Measurements from ENCODE around the gene PAX7.

The PAX7 gene

DNA sequence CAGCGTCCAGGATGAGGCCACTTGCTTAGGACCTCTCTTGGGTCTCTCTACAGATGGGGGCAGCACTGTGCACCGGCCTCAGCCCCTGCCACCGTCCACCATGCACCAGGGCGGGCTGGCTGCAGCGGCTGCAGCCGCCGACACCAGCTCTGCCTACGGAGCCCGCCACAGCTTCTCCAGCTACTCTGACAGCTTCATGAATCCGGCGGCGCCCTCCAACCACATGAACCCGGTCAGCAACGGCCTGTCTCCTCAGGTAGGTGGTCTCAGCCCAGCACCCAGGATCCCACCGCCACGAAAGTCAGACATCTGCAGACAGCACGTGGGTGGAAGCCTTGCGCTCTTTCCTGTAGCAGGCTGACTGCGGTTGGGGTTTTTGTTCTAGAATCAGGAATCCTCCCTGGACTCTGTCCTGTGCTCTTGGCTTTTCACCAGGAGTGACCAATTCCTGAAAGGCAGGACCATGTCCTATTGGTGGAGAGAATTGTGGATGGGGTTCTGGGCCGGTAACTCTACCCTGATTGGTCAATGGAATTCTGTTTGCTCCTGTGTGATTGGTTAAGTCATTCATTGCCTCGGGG lies 72.5 kb downstream of the PAX7 start:
- DNase-seq (ENCODE audit: low read depth in 2 of 2) = no peak

DNA sequence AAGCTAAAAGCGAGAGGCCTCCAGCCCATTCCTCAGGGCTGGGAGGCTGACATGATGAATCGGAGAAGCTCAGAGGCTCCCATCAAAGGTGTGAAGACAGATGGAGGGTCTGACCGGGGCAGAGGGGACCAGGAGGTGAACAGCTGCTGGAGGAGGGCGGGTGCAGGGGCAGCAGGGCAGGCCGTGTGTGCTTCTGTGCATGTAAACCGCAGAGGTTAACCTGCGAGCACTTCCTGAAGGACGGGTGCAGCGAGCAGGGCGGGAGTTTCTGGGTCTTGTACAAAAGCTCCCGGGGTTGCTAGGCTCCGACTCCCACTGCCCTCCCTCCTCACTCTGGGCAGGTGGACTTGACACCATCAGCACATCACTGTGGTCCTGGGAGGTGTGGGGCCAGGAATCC lies 75.2 kb downstream of the PAX7 start:
- DNase-seq (ENCODE audit: low read depth in 2 of 2) = no peak

DNA sequence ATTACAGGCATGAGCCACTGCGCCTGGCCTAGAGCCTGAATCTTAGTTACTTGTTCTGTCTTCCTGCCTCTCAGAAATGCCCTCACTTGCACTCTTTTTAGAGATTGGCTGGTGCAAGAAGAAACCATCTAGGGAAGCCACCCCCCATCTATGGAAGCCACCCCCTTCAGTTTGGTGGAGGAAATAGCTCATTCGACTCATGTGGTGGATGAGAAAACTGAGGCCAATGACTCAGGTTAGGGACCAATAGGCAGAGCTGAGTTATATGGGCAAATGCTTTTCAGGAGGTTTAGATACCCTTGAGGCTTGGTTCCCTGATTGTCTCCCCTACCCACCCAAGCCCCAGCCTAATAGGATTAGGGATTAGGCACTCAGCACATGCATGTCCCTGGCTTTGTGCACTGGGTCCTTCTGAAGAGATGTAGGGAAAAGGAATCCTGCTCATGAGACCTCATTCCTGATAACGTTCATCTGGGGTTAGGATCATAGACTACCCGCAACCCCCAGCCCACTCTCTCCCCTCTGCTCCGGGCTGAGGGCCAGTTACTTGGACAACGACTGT lies 77.1 kb downstream of the PAX7 start:
- no peak for DNase-seq (ENCODE audit: low read depth in 2 of 2)

DNA sequence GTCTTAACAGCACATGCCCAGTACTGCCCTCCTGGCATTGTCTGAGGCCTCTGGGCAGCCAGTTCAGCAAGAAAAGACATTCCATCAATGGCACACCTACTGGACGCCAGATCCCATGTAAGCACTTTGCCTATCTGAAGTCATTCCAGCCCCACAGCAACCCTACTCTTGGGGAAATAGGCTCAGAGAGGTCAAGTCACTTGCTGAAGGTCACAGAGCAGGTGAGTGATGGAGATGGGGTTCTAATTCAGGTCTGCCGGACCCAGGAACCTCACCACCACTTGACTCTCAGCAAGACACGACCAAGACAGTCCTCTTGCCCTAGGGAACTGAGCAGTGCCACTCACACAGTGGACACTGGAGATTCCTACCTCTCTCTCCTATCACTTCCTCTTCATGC lies 79.4 kb downstream of the PAX7 start:
- no peak for DNase-seq (ENCODE audit: low read depth in 2 of 2)

DNA sequence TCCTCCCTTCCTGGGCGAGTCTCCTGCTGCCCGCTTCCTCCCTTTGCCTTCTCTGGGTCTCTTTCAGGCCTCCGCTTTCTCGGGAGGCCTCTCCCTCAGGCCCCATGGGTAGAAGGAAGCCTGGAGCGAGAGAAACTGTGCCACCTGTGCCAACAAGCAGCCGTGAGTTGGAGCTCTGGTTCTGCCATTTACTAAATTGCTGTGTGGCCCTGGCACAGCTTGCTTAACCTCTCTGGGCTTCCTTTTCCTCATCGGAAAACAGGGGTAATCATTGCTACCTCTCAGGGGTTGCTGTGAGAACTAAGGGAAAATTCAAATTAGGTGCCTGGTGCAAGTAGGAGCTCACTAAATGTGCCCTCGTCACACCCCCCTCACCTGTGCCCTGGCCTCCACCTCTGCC lies 80.4 kb downstream of the PAX7 start:
- no peak for DNase-seq (ENCODE audit: low read depth in 2 of 2)

DNA sequence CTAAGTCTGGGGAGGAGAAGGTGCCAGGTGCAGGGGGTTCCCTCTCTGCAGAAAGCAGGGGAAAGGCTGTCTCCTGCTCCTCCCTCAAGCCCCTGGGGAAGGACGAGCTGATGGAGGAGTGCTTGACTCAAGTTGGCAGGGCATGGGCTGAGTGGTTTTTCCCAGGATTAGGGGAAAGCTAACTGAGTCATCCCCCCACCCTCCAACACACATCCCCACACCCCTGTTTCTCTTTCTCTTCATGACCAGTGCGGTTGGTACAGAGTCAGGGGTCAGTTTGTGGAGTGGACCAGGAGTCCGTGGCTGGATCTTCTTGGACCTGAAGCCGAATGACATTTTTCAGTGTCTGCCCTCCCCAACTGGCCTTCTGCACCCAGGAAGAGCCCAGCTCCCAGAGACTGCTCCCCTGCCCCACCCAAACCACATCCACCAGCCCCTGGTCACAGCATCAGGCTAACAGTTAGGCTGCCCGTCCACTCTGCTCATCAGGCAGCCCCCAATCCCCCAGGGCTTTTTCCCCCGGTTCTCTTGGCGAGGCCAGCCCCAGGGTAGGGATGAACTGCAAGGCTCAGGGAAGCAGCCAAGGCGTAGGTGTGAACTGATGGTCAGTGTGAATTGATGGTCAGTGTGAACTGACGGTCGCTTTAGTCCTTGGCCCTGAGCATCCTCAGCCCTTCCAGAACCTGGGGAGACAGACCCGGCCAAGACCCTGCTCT lies 81.0 kb downstream of the PAX7 start:
- no peak for DNase-seq (ENCODE audit: low read depth in 2 of 2)

DNA sequence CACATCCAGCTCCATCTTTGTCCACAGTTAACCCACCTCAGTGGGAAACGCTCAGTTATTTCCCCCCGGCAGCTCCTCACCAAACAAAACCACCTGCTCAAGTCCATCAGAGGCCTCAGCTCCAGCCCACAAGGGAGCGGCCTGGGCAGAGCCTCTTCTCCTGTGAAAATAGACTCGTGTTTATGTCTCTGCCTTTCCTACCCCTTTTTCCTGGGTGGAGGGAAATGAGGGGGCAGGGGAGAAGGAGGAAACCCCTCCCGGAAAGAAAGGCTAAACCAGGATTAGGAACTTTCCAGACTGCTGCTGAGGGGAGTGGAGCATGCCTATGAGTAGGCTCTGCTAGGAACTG lies 81.6 kb downstream of the PAX7 start:
- DNase-seq (ENCODE audit: low read depth in 2 of 2) = no peak

DNA sequence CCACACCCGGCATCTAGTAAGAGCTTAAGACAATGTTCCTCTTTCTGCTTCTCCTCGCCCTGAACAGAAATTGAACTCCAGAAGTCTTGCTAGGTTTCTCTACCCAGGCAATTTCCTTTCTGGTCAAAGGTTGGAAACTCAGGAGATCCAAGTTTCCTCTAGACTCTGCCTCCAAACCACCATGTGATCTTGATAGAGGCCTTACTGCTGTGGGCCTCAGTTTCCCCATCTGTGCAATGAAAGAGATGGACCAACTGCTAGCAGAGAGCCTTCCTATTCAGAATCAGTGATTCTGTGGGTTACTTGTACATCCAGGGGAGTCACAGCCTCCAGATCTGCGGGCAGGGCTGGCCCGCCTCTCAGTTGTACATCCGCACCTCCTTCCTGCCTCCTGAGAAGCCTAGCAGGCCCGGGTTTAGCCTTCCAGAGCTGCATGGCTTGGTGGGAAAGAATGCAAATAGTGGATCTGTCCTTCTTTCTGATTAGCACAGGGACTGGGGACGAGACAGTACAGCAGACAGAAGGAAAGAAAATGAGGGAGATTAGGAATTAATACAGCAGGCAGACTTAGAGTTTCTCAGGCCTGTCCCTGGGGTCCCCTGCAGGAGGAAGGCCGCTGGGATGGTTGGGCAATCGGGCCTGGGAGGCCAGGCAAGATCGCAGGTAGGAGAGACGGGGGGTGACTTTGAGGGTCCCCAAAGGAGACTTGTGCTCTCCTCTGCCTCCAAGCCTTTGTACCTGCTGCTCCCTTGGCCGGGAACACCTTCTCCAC lies 83.9 kb downstream of the PAX7 start:
- DNase-seq (ENCODE audit: low read depth in 2 of 2) = no peak

DNA sequence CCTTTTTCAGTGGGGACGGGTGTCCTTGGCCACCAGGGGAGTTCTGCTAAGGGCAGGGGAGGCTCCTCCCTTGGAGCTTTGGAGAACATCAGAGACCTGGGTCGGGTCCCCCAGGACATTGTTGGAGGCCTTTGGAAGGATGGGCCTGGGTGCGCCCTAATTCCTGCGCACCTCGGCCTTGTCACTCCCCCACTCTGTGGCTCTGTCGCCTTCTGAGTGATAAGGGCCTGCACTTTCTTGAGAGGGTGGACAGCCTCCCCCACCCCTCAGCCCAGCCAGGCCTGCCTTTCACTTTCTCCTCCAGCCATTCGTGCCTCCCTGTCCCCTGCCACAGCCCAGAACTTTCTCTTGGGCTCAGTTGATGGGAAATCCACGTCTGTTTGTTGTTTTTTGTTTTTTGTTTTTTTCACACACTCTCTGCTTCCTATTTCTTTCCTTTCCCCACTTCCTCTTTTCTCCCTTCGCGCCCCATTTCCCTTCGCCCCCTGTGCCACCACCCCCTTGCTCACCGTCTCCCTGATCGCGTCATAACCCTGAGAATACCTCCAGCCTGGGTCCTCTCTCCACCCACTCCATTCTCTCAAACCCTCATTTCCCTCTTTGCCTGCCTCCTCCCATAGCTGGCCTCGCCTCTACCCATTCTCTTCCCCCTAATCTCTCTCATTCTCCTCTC lies 85.6 kb downstream of the PAX7 start:
- DNase-seq (ENCODE audit: low read depth in 2 of 2) = no peak

DNA sequence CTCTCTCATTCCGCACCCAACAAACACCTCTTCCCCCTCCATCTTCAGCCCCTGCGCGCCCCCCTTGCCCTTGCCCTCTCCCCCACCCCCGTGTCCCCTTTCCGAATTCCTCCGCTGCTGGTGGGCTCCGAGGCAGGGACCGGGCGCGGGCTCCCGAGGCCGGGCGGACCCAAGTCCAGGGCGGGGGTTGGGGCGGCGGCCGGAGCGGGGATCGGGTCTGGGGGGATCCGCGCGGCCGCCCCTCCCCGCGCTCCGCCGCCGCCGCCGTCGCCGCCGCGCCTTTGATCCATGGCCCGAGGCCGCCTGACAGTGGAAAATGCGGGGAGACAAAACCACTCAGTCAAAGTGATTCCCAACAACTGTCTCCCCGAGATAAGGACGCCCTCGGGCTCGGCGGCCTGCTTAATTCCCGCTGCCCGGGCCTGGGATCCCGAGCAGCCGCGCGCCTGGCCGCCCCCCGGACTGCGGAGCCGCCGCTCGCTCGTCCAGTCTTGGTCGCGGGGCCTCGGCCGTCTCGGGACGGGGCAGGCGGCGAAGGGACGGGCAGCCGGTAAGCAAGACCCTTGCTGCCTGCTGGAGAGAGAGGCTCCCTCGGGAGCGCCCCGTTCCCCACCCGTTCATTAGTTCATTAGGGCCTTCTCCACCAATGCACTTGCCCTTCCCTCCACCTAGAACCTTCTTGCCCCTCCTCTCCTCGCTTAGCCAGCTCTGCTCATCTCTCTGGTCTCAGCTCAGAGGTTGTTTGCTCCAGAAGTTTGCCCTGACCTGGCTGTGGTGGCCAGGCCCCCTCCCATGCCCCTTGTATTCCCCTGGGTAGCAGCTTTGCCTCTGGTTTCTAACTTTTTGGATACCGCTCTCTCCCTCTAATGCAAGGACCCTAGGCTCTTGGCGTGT lies 86.4 kb downstream of the PAX7 start:
- no peak for DNase-seq (ENCODE audit: low read depth in 2 of 2)

DNA sequence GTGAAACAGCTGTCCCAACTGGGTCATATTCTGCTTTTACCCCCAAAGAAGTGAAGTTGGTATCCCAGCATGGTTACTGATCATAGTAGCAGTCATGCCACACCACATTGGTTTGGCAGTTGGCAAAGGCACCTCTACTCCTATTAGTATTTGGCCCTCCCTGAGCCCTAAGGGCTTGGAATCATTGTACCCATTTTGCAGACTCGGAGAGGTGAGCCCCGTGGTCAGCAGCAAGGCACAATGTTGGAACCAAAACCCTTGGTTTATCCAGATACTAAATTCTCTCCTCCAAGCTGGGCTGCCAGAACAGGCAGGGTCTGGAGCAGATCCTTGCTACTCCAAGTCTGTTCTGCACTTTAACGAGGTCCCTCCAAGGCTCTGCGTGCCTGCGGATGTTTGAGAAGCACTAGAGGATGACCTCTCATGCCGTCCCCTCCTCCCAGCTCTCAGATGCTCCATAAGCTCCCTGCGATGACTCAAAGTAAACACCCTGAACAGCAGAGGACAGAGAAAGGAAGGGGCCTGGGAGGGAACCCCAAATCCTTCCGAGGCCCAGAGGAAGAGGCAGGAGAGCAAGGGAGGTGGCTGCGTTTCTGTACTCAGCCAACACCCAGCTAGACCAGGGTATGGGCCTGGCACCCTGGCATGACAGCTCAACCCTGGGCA lies 89.3 kb downstream of the PAX7 start:
- no peak for DNase-seq (ENCODE audit: low read depth in 2 of 2)

DNA sequence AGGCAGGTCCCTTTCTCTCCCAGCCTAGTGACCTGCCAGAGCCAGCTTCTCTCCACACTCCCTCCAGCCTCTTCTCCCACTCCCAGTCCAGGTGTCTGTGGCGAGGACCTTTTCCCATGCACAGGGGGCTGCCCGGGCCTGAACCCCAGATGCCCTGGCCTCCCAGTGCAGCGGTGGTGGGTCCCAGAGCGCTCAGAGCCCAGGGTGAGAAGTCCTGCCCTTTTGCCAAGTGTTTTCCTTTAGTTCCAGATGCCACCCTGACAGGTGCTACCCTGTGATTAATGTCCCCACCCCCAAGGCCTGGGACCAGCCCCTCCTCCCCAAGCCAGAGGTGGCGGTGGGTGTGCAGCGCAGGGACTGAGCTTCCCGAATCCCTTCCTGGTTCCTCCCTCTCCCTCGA lies 90.4 kb downstream of the PAX7 start:
- no peak for DNase-seq (ENCODE audit: low read depth in 2 of 2)

DNA sequence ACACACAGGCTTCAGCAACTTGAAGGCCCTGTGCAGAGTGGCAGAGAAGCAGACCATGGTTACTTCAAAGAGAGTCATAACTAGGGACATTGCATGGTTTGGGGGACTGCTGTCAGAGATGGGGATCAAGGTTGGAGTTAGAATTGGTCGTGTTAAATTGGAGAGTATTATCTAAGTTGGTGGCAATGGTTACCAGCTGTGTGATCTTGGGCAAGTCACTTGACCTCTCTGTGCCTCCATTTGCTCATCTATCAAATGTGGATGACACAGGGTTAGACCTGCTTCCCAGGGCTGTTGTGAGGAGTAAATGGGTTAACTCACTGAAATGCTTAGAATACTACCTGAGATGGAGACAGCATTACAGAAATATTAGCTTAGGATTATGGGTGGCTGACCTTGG lies 91.1 kb downstream of the PAX7 start:
- no peak for DNase-seq (ENCODE audit: low read depth in 2 of 2)

DNA sequence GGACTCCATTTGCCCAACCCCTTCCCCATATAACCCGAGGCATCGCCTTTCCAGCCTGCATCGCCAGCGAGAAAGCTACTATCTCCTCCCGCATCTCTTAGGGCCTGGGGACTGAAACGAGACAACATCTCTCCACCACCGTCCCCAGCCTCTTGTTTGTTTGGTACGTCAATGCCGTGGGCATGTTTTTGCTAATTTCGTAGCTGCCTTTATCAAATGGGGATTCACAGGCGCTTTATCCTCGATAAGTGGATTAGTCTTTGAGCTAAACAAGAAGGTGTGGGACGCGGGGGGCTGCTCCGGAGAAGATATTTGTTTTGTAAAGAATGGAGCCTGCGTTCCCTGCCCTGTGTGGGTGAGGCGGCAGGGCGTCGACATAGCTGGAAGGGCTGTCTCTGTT lies 91.6 kb downstream of the PAX7 start:
- DNase-seq (ENCODE audit: low read depth in 2 of 2) = no peak

DNA sequence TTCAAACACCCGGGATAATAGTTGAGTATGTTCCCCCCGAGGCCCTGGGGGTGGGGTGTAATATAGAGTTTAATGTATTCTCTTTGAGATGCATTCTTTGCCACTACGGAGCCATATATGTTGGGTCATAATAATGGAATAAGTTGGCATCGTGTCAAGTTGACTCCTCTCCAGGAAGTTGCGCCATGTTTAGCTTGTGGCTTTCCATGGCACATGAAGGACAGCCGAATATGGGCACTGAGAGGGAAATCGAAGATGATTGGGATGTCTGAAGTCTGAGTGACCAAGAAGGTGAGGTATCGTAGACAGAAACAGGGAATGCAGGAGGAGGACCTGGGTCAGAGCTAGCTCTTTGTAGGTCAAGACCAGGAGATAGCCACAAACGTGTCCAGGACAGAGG lies 92.6 kb downstream of the PAX7 start:
- DNase-seq (ENCODE audit: low read depth in 2 of 2) = no peak

DNA sequence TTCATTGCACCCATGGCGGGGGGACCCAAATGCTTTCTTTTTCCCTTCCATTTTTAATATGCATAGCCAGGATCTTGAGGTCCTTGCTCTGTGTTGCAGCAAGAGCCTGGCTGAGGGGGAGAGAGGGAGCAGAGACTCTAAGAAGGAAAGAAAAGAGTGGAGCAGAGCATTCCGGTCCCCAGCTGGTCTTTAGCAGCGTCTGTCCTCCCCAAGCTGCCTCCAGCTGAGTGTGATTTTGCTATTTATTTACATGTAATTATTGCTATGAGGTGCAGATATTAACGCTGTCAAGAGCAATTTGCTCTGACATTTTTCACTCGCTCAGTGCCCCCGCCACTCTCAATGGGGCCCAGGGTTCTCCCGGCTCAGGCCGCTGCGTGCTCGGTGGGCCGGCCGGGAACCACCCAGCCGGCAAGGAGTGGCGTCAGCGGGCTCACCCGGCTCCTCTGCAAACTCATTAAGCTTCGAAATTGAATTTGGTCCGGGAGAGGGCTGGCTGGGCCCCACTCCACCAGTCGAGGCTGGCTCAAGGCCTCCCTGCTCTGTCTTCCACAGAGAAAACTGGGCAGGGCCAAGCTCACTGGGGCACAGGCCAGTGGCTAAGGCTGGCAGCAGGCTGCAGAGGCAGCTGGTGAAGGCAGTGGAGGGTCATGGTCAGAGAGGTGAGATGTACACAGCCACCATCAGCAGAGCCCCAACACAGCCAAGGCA lies 93.2 kb downstream of the PAX7 start:
- DNase-seq (ENCODE audit: low read depth in 2 of 2) = no peak

DNA sequence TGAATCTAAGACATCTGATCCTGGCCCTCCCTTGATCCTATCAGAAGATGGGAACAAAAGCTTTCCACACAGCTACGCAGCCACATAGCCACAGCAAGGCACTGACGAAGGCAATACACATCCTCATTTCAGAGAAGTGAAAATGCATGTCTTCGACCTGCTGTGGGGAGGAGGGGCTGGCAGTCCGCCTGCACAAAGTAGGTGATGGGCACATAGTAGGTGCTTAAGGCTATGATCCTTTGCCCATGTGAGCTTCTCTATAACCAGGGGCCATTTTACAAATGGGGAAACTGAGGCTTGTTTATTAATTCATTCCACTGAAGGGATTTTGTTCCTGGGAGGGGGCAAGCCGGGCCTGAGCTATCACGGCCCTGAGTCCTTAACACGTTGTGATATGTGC lies 94.2 kb downstream of the PAX7 start:
- DNase-seq (ENCODE audit: low read depth in 2 of 2) = no peak

DNA sequence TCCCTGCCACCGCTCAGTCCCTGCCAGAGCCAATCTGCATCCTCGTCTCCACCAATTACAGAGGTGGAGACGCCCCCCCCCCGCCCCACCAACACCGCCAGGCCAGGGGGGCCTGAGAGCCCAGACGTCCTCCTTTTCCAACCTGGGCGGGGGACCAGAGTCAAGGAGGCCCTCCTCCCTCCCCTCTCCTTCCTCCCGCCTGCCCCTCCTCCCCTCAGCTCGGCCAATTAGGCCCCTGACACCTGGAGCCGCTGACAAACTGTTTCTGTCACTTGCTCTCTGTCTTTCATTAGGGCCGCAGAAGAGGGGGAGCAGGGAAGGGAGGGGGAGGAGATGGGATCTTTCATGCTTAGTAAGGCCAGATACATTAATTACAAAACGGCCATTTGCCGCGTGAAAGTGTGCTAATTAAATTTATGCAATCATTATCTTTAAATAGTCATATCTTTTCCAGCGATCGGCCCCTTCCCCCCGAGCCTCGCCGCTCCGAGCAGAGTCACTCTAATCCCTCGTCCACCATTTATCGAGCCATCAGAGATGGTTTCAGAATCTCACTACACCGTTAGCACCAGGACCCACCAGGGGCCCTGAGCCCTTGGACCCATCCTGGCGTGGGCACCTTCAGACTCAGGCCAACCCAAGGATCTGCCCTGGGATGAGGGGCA lies 94.7 kb downstream of the PAX7 start:
- DNase-seq (ENCODE audit: low read depth in 2 of 2) = no peak

DNA sequence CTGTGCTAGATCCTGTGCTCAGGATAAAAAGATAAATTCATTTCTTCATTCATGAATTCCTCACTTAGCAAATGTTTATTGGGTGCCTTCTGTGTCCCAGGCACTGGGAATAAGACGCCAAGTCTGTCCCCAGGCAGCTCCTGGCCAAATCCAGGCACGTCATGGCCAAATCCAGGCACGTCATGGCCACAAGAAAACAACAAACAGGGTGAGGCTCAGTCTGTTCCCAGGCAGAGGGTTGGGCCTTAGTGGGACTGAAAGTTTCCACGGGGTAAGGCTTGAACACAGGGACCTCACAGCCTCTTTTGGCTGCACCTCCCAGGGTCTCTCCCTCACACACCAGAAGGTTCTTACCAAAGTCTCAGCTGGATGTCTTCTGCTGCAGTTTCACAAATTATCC lies 95.7 kb downstream of the PAX7 start:
- DNase-seq (ENCODE audit: low read depth in 2 of 2) = no peak

DNA sequence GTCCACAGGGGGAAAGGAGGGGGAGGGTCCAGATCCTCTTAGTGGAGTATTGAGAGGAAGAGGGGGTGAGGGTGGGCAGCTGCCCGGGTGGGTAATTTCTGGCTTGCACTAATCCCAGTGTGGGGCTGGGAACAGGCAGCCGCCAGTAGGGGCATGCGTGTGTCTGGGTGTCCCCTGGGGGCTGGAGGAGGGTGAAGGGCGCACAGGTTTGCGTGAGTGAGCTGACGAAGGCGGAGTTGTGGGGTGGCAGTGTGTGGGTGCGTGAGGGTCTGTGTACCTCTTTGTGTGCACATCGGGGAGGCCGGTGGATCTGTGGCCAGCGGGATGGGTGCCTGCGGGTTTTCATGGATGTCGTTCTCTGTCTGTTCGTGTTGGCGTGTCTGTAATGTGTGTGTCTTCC lies 97.3 kb downstream of the PAX7 start:
- DNase-seq (ENCODE audit: low read depth in 2 of 2) = no peak
